Stimulated activated CD4-positive, alpha-beta T cell treated with anti-CD3 and anti-CD28 coated beads, TNF-alpha, amount 100 ng/mL, for 1 hour (primary cell): ENCODE results near the gene EPHA3.

Experiments used
- DNase-seq, 3 donors: peaks; one replicate each; pipeline ENCODE4 v3.0.0-alpha.2; 2020; ENCODE audit warnings: low read depth in 3 of 3, low spot score in 1 of 3

The EPHA3 gene

DNA sequence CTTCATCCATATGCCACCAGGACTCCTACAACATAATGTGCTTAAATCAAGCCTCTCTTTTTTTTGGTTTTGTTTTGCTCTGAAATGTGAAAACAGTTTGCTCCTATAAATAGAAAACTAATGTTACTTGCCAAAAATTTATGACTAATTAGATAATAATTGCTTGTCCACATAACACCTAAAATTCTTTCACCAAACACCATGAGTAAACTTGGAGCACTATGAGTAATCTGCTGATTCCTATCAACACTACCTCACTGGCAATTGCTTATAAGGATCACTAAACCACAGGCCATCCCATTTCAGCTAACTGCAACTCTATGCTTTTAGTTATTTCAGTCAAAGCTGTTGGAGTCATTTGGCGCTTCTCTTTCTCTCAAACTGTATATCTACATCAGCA lies 252.7 kb downstream of the EPHA3 start:
- no peak for DNase-seq

GRCh38 chr3:89362496-89362895 lies 255.1 kb downstream of the EPHA3 start:
- no peak for DNase-seq

- no peak for DNase-seq
Observed at GRCh38 chr3:89363171-89363570, 255.8 kb downstream of the EPHA3 start.

- DNase-seq: no peak
Observed at GRCh38 chr3:89364314-89364713, 256.9 kb downstream of the EPHA3 start.

GRCh38 chr3:89367166-89367565 lies 259.7 kb downstream of the EPHA3 start:
- no peak for DNase-seq

DNA sequence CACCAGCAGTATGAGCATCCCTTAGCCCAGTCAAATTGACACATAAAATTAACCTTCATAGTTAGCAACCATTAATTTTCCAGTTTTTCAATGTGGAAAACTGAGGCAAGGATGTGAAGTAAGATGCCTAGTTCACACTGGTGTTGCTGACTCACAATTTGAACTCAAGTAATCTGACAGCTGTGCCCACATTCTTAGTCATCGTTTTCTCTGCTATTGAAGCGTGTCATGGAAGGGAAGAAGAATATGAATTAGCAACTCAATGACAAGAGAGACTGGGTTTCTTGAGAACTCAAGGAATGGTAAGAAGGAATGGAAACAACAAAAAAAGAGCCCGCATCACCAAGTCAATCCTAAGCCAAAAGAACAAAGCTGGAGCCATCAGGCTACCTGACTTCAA lies 261.4 kb downstream of the EPHA3 start:
- DNase-seq: no peak

- DNase-seq: no peak
Observed at GRCh38 chr3:89372456-89372855, 265.0 kb downstream of the EPHA3 start.

- no peak for DNase-seq
Observed at GRCh38 chr3:89373434-89373833, 266.0 kb downstream of the EPHA3 start.

- no peak for DNase-seq
Observed at GRCh38 chr3:89375451-89375850, 268.0 kb downstream of the EPHA3 start.

- DNase-seq: no peak
Observed at GRCh38 chr3:89380016-89380415, 272.6 kb downstream of the EPHA3 start.

DNA sequence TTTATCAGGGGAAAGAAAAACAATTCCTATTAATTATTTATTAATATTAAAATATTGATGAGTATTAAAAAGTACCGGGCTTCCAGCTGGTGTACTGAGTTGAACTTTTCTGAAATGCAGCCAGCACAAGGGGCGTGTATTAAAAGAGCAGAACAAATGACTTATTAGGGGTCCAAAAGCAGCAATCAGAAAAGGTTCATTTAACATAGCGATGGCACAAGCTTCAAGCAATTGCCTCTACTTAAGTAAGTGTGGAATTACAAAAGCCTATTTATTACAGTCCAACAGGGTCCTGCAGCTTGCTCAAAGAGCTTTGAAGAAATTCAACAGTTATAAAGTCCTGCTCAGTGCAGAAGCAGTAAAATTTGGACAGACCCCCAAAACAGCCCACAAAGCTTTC lies 285.6 kb downstream of the EPHA3 start:
- DNase-seq: no peak

GRCh38 chr3:89395456-89395855 lies 288.0 kb downstream of the EPHA3 start:
- DNase-seq: no peak

- no peak for DNase-seq
Observed at GRCh38 chr3:89395996-89396395, 288.6 kb downstream of the EPHA3 start.

GRCh38 chr3:89402051-89402450 lies 294.6 kb downstream of the EPHA3 start:
- DNase-seq: no peak

DNA sequence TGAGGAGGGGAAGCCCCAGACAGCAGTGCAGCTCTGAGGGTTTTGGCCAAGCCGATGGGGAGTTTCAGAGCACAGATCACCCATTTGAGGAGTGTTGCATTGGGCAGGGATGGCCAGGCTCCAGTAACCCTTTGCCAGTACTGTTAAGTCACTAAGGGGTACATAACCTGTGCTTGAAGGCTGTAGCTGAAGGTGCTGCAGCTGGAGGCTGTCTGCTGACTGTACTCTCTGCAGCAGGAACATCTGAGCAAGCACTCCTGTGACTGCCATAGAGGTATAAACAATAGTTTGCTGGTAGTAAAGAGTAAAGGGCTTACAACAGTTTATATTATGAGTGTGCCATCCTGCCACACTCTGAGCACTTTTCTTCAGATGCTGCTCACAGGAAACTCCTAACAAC lies 297.8 kb downstream of the EPHA3 start:
- DNase-seq: no peak

DNA sequence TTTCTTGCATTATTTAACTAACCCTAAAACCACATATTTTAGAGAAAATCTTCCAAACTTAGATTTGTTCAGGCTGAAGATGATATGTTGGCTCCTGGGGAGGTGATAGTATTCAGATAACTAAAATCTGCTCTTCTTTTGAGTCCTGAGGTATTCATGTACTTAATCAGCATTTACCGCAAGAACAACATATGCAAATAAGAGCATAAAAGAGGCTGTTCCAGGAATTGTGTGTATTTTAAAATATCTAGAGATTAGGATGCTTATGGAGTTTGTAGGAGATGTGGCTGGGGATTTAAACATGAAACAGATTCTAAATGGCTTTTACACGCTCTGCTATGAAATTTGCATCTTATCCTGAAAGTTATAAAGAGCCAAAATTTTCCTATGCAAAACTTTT lies 298.2 kb downstream of the EPHA3 start:
- DNase-seq: no peak

DNA sequence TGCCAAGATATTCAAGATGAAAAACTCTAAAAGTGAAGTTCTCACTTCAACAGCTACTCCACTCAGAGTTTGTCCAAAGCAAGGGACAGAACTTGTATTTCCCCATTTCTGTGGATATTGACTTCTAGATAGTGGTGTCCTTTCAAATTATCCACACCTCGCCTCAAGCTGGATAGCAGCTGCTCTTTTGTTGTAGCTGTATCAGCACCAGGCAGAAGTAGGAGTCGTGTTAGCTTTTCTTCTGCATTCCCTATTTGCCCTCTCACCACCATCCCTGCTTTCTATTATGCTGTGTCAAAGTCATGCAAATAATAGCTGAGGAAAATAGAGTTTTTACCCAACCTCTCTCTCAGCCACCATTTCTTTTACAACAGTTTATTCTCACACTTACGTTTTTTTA lies 303.8 kb downstream of the EPHA3 start:
- DNase-seq: no peak

- no peak for DNase-seq
Observed at GRCh38 chr3:89414270-89414669, 306.8 kb downstream of the EPHA3 start.

DNA sequence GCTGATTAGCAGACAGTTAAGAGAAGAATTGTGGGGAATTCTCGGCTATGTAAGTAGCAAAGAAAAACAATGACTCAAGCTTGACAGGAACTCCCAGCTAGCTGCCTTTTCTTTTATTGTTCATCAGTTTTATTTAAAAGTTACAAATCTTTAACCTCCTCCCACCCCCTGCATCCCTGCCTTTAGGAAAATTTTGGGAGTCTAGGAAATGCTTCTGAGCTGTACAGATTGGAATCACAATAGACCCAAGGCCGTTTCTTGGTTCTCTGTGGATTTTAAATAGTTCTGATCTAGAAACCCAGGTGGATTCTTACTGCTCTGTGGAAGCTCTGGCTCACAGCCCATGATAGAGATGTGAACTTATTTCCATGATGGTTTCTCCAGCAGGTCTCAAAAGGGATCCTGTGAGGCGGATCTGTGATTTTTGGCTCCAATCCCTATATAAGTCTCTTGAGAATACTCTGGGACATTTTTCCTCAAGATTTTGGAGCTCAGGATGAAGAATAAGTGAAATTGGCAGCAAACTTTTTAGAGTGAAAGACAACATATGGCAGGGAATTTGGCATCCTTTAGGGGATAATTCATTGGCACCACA lies 312.3 kb downstream of the EPHA3 start:
- no peak for DNase-seq

GRCh38 chr3:89426060-89426459 lies 318.6 kb downstream of the EPHA3 start:
- DNase-seq: no peak

- no peak for DNase-seq
Observed at GRCh38 chr3:89434621-89435380, 327.4 kb downstream of the EPHA3 start.

DNA sequence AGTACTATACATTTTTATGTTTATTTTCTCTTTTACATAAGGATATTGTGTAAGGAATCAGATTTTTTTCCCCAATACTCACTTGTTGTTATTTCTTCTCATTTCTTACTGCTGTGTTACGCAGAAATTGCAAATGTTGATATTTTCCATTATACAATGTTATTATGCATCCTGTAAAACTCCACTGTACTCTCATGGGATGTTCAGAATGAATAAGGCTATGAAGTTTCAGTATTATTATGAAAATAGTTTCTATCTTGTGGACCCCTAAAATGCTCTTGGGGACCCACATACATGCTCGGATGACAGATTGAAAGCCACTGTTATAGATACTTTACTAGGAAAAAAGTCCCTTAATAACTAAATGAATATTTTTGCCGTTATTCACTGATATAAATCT lies 329.4 kb downstream of the EPHA3 start:
- no peak for DNase-seq

DNA sequence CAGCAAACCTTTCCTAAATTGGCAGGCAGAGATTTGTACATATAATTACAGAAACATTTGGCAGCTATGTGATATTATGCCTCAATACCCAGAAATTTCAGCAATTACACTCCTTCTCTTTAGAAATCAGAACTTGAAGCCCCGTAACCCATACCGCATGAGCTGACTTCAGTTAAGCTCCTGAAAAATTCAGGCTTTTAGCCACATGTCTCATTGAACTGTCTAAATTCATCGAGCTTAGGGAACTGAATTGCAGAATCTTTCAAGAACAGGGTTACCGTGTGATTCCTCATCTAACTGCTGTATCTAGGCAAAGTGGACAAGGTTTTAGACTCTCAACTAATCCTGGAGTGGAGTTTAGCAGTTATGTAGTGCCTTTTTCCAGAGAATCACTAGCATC lies 333.0 kb downstream of the EPHA3 start:
- DNase-seq: no peak
